Panc1 (cell line): Measurements from ENCODE around the gene PRAMEF13. TPM values are rescaled to one million over a fixed set of nuclear protein-coding genes. Genes with fewer than 3 reads are reported as not detected.
"Not testable (repeated sequence)": the region's sequence is repeated elsewhere in the genome, so short reads cannot be mapped to it uniquely, and the experiment has no call there.

Source experiments
- ATAC-seq: fragments of 200-7000 bp; cut with Tn5 transposase; 2 replicates; pipeline ENCODE4 v1.9.1; 2020; ENCODE audit warnings: mild to moderate bottlenecking, moderate library complexity
- BruUV-seq: library from RNA; stranded (reverse); fragments of 400-500 nt; replicated peaks from 2 replicates; lab custom pipeline; 2021; lab: Mats Ljungman, UMichigan
- CTCF ChIA-PET: fragments of 300-600 bp; sonication (Branson Sonifier 250); formaldehyde crosslinking; loops from one replicate; lab custom pipeline; 2022; ENCODE audit warnings: antibody characterized with exemption; lab: Charles Lee
- POLR2A ChIA-PET: fragments of 300-600 bp; sonication (Branson Sonifier 250); formaldehyde crosslinking; loops from one replicate; lab custom pipeline; 2022; ENCODE audit warnings: antibody characterized with exemption; lab: Charles Lee
- DNase-seq: peaks from one replicate; pipeline ENCODE4 v3.0.0-alpha.2; 2010; ENCODE audit warnings: low read depth, low spot score
- H3K27ac ChIP-seq: 2 replicates; pipeline ENCODE4 v1.5.1; 2011; ENCODE audit warnings: mild to moderate bottlenecking, low read length, inconsistent platforms
- H3K27me3 ChIP-seq: fragments of 200-500 bp; sonication (Bioruptor generic); 2 replicates; pipeline ENCODE4 v1.6.0; 2014; ENCODE audit warnings: low read length, inconsistent platforms; ENCODE audit not compliant: control insufficient read depth, insufficient read depth
- H3K36me3 ChIP-seq: fragments of 200-500 bp; sonication (Bioruptor generic); 2 replicates; pipeline ENCODE4 v1.5.1; 2014; ENCODE audit warnings: inconsistent platforms, mild to moderate bottlenecking, low read length, moderate library complexity; ENCODE audit not compliant: control insufficient read depth, insufficient read depth
- H3K4me1 ChIP-seq: 2 replicates; pipeline ENCODE4 v1.5.1; 2011; ENCODE audit warnings: inconsistent platforms, mild to moderate bottlenecking, low read length, moderate library complexity; ENCODE audit not compliant: control insufficient read depth, insufficient read depth
- H3K4me3 ChIP-seq, 2 experiments: 2 replicates each; pipeline ENCODE4 v1.5.1; 2011 to 2012; ENCODE audit warnings: low read depth in 2 of 2, low read length in 2 of 2, mild to moderate bottlenecking in 2 of 2, inconsistent platforms in 1 of 2, moderate library complexity in 1 of 2
- H3K9me3 ChIP-seq: fragments of 200-500 bp; sonication (Bioruptor generic); 2 replicates; pipeline ENCODE4 v1.5.1; 2014; ENCODE audit warnings: low read depth, mild to moderate bottlenecking, inconsistent platforms, low read length, moderate library complexity; ENCODE audit not compliant: control insufficient read depth, insufficient read depth
- in situ Hi-C: cut with HindIII; loops from 2 replicates; pipeline ENCODE4 v1.10.0; 2016; ENCODE audit warnings: low sequenced_read_pairs, low pct_unique_long_range_greater_than_20kb
- intact Hi-C: fragments of 100-400 bp; cut with micrococcal nuclease; formaldehyde crosslinking; loops from one replicate; pipeline ENCODE4 v1.10.0; 2022; ENCODE audit not compliant: unreplicated experiment
- total RNA-seq: library from RNA; stranded (reverse); gene quantifications from one replicate; pipeline ENCODE4 v1.2.1, GENCODE V29; 2021; ENCODE audit not compliant: unreplicated experiment

PRAMEF13 gene
- total RNA-seq, 1 experiment from 2014 or later: not detected

DNA sequence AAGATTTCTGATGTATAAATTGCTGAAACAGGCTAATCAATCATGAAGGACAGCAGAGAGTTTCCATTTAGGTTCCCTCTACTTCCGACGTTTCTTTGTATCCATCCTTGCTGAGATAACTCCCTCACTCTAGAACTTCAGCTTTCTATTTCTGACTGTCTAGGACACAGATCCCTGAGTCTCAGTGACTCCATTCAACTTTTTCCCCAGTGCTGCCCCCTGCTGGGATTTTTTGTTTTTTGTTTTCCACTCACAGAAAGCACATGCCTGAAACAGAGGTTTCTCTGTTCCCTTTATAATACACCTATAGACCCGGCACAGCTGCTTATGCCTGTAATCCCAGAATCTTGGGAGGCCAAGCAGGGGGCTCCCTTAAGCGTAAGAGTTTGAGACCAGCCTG is 21.6 kb upstream of the PRAMEF13 start:
- ATAC-seq, H3K36me3 ChIP-seq, H3K4me1 ChIP-seq, CTCF ChIA-PET, BruUV-seq, H3K27ac ChIP-seq, intact Hi-C loops, H3K27me3 ChIP-seq, H3K9me3 ChIP-seq, in situ Hi-C loops, POLR2A ChIA-PET, H3K4me3 ChIP-seq, DNase-seq: not testable (repeated sequence)

DNA sequence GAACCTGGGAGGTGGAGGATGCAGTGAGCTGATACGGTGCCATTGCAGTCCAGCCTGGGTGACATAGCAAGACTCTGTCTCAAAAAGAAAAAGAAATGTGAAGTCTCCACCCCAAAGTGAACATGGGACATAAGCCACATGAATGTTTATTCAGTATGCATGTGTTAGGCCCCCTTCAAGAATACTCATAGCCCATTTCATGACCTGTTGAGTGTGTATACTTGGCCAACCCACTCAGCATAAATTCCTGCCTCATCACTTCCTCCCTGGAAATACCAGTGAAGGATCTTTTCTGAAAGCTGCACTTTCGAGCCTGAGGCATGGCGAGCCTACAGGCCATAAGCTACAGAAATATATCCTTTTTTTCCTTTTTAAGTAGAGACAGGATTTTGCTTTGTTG is 18.0 kb upstream of the PRAMEF13 start:
- H3K4me3 ChIP-seq, in situ Hi-C loops, H3K36me3 ChIP-seq, BruUV-seq, intact Hi-C loops, DNase-seq, H3K27ac ChIP-seq, H3K27me3 ChIP-seq, H3K9me3 ChIP-seq, POLR2A ChIA-PET, ATAC-seq, H3K4me1 ChIP-seq, CTCF ChIA-PET: not testable (repeated sequence)

DNA sequence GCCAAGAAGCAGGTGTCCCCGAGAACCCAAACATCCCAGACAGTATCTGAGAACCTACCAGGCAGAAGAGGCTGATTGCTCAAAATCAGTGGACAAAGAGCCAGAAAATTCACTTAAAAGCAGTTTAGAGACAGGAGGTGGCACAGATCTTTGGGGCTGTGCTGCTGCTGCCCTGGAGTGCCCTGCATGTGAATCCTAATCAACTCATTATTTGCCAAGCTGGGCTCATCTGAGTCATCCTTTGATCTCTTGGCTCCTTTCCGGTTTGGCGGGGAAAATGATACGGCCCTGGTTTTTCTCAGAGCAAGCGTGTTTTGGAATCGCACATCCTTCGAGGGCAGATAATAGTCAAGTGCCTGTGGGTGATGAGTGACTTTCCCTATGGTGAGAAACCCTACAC is 15.4 kb upstream of the PRAMEF13 start:
- DNase-seq: not testable (repeated sequence)

DNA sequence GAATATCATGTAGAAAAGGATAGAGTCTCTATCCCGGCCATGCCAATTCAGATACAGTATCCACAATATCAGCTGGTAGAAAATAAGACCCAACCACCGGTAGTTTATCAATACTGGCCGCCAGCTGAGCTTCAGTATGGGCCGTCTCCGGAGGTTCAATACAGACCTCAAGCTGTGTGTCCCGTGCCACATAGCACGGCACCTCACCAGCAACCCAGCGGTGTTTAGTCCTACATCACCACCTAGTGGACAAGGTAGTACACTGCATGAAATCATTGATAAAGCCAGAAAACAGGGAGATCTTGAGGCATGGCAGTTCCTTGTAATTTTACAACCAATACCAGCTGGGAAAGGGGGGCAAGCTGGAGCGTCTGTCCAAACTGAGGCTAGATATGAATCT is 7.5 kb upstream of the PRAMEF13 start:
- CTCF ChIA-PET, DNase-seq, in situ Hi-C loops, H3K27me3 ChIP-seq, BruUV-seq, H3K9me3 ChIP-seq, H3K4me3 ChIP-seq, ATAC-seq, H3K27ac ChIP-seq, intact Hi-C loops, H3K4me1 ChIP-seq, POLR2A ChIA-PET, H3K36me3 ChIP-seq: not testable (repeated sequence)

More for the DNA sequence above, 15.4 kb upstream of the PRAMEF13 start:
- H3K4me1 ChIP-seq, in situ Hi-C loops, H3K4me3 ChIP-seq, H3K27ac ChIP-seq, H3K36me3 ChIP-seq, H3K9me3 ChIP-seq, CTCF ChIA-PET, BruUV-seq, H3K27me3 ChIP-seq, ATAC-seq, intact Hi-C loops, POLR2A ChIA-PET: not testable (repeated sequence)

DNA sequence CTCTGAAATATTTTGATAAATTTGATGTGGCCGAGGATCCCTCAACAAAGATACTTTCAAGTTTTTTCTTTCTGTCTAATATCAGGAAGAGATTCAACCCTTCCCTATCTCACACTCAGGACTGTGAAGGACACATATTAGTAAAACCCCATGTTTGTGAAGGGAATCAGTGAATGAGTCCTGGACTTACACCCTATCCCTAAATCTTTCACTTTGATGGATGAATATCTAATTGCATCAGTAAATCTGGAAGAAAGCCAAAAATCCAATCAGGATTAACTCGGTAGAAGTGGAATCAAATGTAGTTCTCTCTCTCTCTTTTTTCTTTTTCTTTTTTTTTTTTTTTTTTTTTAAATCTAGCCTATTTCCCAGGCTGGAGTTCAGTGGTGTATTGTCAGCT is 29.7 kb downstream of the PRAMEF13 start, which contains the start of gene PRAMEF9:
Gene PRAMEF9 (plus strand): TSS at position 301 of the 400 bp plus-strand sequence. CDS start 3,433 bp downstream, outside the sequence.
- H3K4me3 ChIP-seq, H3K27ac ChIP-seq, H3K36me3 ChIP-seq, POLR2A ChIA-PET, H3K27me3 ChIP-seq, in situ Hi-C loops, DNase-seq, ATAC-seq, CTCF ChIA-PET, H3K9me3 ChIP-seq, BruUV-seq, intact Hi-C loops, H3K4me1 ChIP-seq: not testable (repeated sequence)

DNA sequence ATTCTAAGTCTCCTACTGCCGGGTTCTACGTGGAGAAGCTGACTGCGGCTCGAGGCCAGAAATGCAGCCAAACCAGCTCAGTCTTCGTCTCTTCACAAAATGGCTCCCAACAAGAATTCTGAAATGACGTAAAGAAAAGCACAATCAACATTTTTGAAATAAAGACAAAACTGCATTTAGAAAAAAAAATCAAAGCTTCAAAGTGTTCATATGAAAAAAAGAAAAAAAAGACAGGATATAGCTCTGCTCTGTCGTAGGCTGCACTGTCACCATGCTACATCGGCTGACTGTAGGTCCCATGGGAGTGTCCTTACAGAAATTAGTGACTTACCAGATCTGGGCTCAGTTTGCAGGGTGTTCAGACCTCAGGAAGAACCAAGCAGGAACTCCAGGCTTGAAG is 35.7 kb downstream of the PRAMEF13 start, which contains the start of gene HNRNPCL4:
Gene HNRNPCL4 (minus strand): TSS at position 101 of the 400 bp plus-strand sequence. CDS start 164 bp downstream, outside the sequence.
- POLR2A ChIA-PET, H3K4me1 ChIP-seq, BruUV-seq, DNase-seq, in situ Hi-C loops, H3K36me3 ChIP-seq, H3K9me3 ChIP-seq, ATAC-seq, H3K27ac ChIP-seq, intact Hi-C loops, CTCF ChIA-PET, H3K4me3 ChIP-seq, H3K27me3 ChIP-seq: not testable (repeated sequence)

DNA sequence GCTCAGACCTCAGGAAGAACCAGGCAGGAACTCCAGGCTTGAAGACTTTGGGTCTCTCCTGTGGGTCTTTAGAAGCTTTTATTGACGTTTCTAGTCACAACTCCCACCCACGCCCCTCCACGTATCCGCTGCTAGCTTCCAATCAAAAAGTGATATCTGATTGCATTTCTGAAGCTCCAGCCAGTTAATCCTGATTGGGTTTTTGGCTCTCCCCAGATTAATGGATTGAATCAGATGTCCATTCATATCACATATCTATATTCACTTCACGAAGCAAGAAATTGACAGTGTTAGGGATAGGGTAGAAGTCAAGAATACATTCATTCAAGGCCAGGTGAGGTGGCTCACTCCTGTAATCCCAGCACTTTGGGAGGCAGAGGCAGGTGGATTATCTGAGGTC is 45.3 kb downstream of the PRAMEF13 start, which contains the start of gene PRAMEF26:
Gene PRAMEF26 (minus strand): TSS at position 101 of the 400 bp plus-strand sequence. CDS start 2,914 bp downstream, outside the sequence.
- H3K27ac ChIP-seq, intact Hi-C loops, CTCF ChIA-PET, H3K4me3 ChIP-seq, H3K9me3 ChIP-seq, H3K36me3 ChIP-seq, in situ Hi-C loops, POLR2A ChIA-PET, H3K27me3 ChIP-seq, DNase-seq, ATAC-seq, H3K4me1 ChIP-seq, BruUV-seq: not testable (repeated sequence)
